Measurements from ENCODE around the gene CDK2.

The CDK2 gene

DNA sequence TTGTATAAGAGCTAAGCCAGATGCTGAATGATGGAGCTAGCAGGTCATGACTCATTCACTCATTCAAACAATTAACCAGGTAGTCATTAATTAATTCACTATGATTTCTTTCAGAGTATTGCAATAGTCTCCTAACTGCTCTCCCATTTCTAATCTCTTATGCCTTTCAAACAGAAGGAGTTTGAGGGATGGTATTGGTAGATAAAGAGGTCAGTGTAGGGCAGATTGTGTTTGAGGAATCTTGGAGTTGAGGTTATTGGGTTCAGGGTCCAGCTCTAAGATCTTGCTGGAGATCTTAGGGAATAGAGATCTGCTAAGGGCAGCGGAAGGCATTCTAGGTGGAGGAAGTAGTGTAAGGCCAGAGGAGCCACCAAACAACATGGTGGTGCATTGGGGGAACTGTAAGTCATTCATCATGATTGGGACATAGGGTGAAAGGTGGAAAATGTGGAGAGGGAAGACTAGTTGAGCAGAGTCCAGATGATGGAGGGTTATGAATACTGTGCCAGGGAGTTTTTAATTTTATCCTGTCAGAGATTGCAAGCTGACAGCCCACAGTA is 24.0 kb upstream of the CDK2 start:
- no peak overlapping the region for H3K4me3 ChIP-seq (ENCODE audit: low read depth, low read length)
- CTCF ChIA-PET: interaction anchor here (1.1 to 11.1 kb wide), 7 partner anchors 9 to 203 kb away, joined by 3 to 206 read pairs (median 9); partner anchors contain the start of genes GDF11, PYM1 and SARNP
- TF ChIP-seq, protein P1, sequence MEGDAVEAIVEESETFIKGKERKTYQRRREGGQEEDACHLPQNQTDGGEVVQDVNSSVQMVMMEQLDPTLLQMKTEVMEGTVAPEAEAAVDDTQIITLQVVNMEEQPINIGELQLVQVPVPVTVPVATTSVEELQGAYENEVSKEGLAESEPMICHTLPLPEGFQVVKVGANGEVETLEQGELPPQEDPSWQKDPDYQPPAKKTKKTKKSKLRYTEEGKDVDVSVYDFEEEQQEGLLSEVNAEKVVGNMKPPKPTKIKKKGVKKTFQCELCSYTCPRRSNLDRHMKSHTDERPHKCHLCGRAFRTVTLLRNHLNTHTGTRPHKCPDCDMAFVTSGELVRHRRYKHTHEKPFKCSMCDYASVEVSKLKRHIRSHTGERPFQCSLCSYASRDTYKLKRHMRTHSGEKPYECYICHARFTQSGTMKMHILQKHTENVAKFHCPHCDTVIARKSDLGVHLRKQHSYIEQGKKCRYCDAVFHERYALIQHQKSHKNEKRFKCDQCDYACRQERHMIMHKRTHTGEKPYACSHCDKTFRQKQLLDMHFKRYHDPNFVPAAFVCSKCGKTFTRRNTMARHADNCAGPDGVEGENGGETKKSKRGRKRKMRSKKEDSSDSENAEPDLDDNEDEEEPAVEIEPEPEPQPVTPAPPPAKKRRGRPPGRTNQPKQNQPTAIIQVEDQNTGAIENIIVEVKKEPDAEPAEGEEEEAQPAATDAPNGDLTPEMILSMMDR (IDR thresholded peaks at IDR 0.05; ENCODE audit: insufficient read depth, low read length, missing control alignments): no peak
- POLR2A ChIA-PET: no interaction called here
- no peak for DNase-seq (ENCODE audit: low read depth, low spot score)

GRCh38 chr12:55946553-55946952 is 20.1 kb upstream of the CDK2 start:
- POLR2A ChIA-PET: no interaction called here
- H3K4me3 ChIP-seq (ENCODE audit: low read depth, low read length): no peak overlapping the region
- CTCF ChIA-PET: interaction anchor here (0.8 to 16.2 kb wide), 4 partner anchors 9 to 208 kb away, joined by 3 to 206 read pairs (median 8); partner anchors contain the start of gene DGKA
- DNase-seq (ENCODE audit: low read depth, low spot score): no peak
- TF ChIP-seq, protein P1 (IDR thresholded peaks at IDR 0.05; ENCODE audit: insufficient read depth, low read length, missing control alignments): no peak

GRCh38 chr12:55955344-55955743 is 11.3 kb upstream of the CDK2 start:
- POLR2A ChIA-PET: no interaction called here

GRCh38 chr12:55955800-55956508 is 10.7 kb upstream of the CDK2 start:
- POLR2A ChIA-PET: interaction anchor here (0.7 kb wide), 1 partner anchor 18 kb away, joined by 3 read pairs; the partner anchor contains the start of gene RAB5B

More at GRCh38 chr12:55955344-55955743, 11.3 kb upstream of the CDK2 start:
- CTCF ChIA-PET: interaction anchor here (1.1 to 16.2 kb wide), 6 partner anchors 17 to 235 kb away, joined by 3 to 206 read pairs (median 6); partner anchors contain the start of gene RDH5
- no peak for DNase-seq (ENCODE audit: low read depth, low spot score)
- TF ChIP-seq, protein P1 (IDR thresholded peaks at IDR 0.05; ENCODE audit: insufficient read depth, low read length, missing control alignments): no peak
- no peak overlapping the region for H3K4me3 ChIP-seq (ENCODE audit: low read depth, low read length)

GRCh38 chr12:55957106-55957859 is 9.3 kb upstream of the CDK2 start:
- no peak for DNase-seq (ENCODE audit: low read depth, low spot score)
- POLR2A ChIA-PET: no interaction called here
- CTCF ChIA-PET: interaction anchor here (0.7 to 16.2 kb wide), 5 partner anchors 11 to 219 kb away, joined by 3 to 206 read pairs (median 4); no protein-coding TSS in a partner anchor
- TF ChIP-seq, protein P1 (IDR thresholded peaks at IDR 0.05; ENCODE audit: insufficient read depth, low read length, missing control alignments): no peak
- H3K4me3 ChIP-seq (ENCODE audit: low read depth, low read length): no peak overlapping the region

More at GRCh38 chr12:55955800-55956508, 10.7 kb upstream of the CDK2 start:
- DNase-seq (ENCODE audit: low read depth, low spot score): no peak
- TF ChIP-seq, protein P1 (IDR thresholded peaks at IDR 0.05; ENCODE audit: insufficient read depth, low read length, missing control alignments): peak; percentile 35
- CTCF ChIA-PET: interaction anchor here (0.7 to 16.2 kb wide), 9 partner anchors 12 to 235 kb away, joined by 3 to 206 read pairs (median 4); partner anchors contain the start of gene RDH5
- no peak overlapping the region for H3K4me3 ChIP-seq (ENCODE audit: low read depth, low read length)

All from AG04449 (cell line).